ENCODE data around the gene MAN1C1. TPM values are rescaled to one million over a fixed set of nuclear protein-coding genes. Genes with fewer than 3 reads are reported as not detected.
"Not testable (repeated sequence)": the region's sequence is repeated elsewhere in the genome, so short reads cannot be mapped to it uniquely, and the experiment has no call there.

MAN1C1 gene
- total and polyA plus RNA-seq, 4 donors = 2.8 to 32.2 (median 14.5) TPM

- Histone ChIP-seq H3K36me3 (ENCODE audit: control insufficient read depth in 1 of 2, insufficient read depth in 2 of 2, low read length in 1 of 2) (no peaks in the 10 kb centered on the region), H3K4me1 (ENCODE audit: control insufficient read depth in 1 of 2, insufficient read depth in 2 of 2, low read length in 2 of 2) (peaks cover 0 to 6% of the 10 kb centered on the region in 2 donors), H3K9me3 (ENCODE audit: control insufficient read depth, low read length) (no peaks in the 10 kb centered on the region), H3K27ac (ENCODE audit: low read depth in 1 of 2, low read length in 2 of 2) (no peak overlapping the region), H3K27me3 (ENCODE audit: control insufficient read depth in 1 of 2, insufficient read depth in 2 of 2, low read length in 1 of 2) (no peaks in the 10 kb centered on the region), H3K4me3 (ENCODE audit: low read length in 2 of 2) (no peak overlapping the region)
- DNase-seq (no peak), ATAC-seq (ENCODE audit: low FRiP score) (peak; percentile 26)
- WGBS, 2 donors = 24 to 36% methylated on average over 6 of the region's 6 CpGs
- intact Hi-C loops (cut with DNase I) = no loop called here
Measured at GRCh38 chr1:25580927-25581326, 35.7 kb upstream of the MAN1C1 start.

DNA sequence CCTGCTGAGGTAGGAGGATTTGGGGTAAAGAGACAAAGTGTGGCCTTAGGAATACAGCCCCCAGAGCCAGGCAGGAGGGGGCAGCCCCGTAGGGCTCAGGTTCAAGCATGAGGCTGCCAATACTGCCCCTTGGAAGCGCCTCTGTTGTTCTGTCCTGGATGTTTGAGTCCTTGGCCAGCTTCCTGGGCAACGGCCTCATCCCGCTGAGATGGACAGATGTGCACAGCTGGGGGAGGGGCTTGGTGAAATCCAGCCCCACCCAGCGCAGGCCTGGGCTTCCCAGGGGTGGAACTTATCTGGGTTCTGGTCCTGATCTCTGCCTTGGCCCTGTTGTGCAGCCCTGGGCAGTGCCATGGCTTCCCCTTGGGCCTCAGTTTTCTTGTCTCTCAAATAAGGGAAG lies 34.8 kb upstream of the MAN1C1 start:
- H3K27me3 ChIP-seq (ENCODE audit: control insufficient read depth in 1 of 2, insufficient read depth in 2 of 2, low read length in 1 of 2) = no peaks in the 10 kb centered on the region
- H3K4me3 ChIP-seq (ENCODE audit: low read length in 2 of 2) = no peak overlapping the region
- no peaks in the 10 kb centered on the region for H3K36me3 ChIP-seq (ENCODE audit: control insufficient read depth in 1 of 2, insufficient read depth in 2 of 2, low read length in 1 of 2)
- DNase-seq (no peak), ATAC-seq (ENCODE audit: low FRiP score) (no peak)
- intact Hi-C loops (cut with DNase I) = no loop called here
- H3K9me3 ChIP-seq (ENCODE audit: control insufficient read depth, low read length) = no peaks in the 10 kb centered on the region
- H3K4me1 ChIP-seq (ENCODE audit: control insufficient read depth in 1 of 2, insufficient read depth in 2 of 2, low read length in 2 of 2) = peaks cover 0 to 6% of the 10 kb centered on the region in 2 donors
- 9 to 21% methylated on average over 5 of the region's 5 CpGs for WGBS, 2 donors
- no peak overlapping the region for H3K27ac ChIP-seq (ENCODE audit: low read depth in 1 of 2, low read length in 2 of 2)

DNA sequence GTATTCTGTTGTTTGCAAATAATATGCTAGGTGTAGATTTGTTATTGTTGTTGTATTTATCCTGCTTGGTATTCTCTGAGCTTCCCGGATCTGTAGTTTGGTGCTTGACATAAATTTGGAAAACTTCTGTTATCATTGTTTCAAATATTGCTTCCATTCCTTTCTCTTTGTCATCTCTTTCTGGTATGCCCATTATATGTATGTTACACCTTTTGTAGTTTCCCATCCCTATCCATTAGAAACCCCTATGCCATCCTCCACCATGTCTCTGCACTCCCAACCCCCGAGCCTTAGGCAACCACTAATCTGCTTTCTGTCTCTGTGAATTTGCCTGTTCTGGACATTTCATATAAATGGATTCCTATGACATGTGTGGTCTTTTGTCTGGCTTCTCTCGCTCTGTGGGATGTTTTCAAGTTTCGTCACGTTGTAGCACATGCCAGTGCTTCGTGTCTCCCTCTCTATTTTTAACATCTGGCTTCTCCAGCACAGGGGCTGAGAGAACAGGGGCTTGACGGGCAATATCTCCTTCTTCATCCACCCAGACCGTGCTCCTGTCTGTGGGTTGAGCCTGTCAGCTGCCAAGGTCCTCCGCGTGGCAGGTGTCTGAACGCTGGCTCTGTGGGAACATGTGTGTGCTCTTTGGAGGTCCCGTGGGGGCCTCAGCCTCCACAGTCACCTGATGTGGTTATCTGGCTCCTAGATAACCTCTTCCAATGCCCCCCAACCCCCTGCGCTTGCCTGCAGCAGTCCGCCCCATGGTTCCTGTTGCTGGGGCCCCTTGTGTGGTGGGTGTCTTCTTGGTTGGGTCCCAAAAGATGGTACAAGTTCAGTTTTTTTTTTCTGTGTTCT lies 32.8 kb upstream of the MAN1C1 start:
- intact Hi-C loops (cut with DNase I) = no loop called here
- H3K9me3 ChIP-seq (ENCODE audit: control insufficient read depth, low read length) = no peaks in the 10 kb centered on the region
- H3K4me1 ChIP-seq (ENCODE audit: control insufficient read depth in 1 of 2, insufficient read depth in 2 of 2, low read length in 2 of 2) = peaks cover 0 to 6% of the 10 kb centered on the region in 2 donors
- no peak overlapping the region for H3K27ac ChIP-seq (ENCODE audit: low read depth in 1 of 2, low read length in 2 of 2)
- H3K27me3 ChIP-seq (ENCODE audit: control insufficient read depth in 1 of 2, insufficient read depth in 2 of 2, low read length in 1 of 2) = no peaks in the 10 kb centered on the region
- ATAC-seq (ENCODE audit: low FRiP score) (no peak), DNase-seq (peak in 1 of 2 donors; percentile 46)
- no peak overlapping the region for H3K4me3 ChIP-seq (ENCODE audit: low read length in 2 of 2)
- 83 to 88% methylated on average over 14 of the region's 14 CpGs for WGBS, 2 donors
- no peaks in the 10 kb centered on the region for H3K36me3 ChIP-seq (ENCODE audit: control insufficient read depth in 1 of 2, insufficient read depth in 2 of 2, low read length in 1 of 2)

GRCh38 chr1:25586181-25586588 lies 30.4 kb upstream of the MAN1C1 start:
- H3K9me3 ChIP-seq (ENCODE audit: control insufficient read depth, low read length) = no peaks in the 10 kb centered on the region
- no peaks in the 10 kb centered on the region for H3K4me1 ChIP-seq (ENCODE audit: control insufficient read depth in 1 of 2, insufficient read depth in 2 of 2, low read length in 2 of 2)
- H3K4me3 ChIP-seq (ENCODE audit: low read length in 2 of 2) = no peak overlapping the region
- intact Hi-C loops (cut with DNase I) = no loop called here
- H3K27me3 ChIP-seq (ENCODE audit: control insufficient read depth in 1 of 2, insufficient read depth in 2 of 2, low read length in 1 of 2) = no peaks in the 10 kb centered on the region
- WGBS, 2 donors = 93 to 94% methylated on average over 16 of the region's 16 CpGs
- H3K27ac ChIP-seq (ENCODE audit: low read depth in 1 of 2, low read length in 2 of 2) = no peak overlapping the region
- peak in 1 of 2 donors; percentile 58 for DNase-seq
- no peak for ATAC-seq (ENCODE audit: low FRiP score)
- no peaks in the 10 kb centered on the region for H3K36me3 ChIP-seq (ENCODE audit: control insufficient read depth in 1 of 2, insufficient read depth in 2 of 2, low read length in 1 of 2)

DNA sequence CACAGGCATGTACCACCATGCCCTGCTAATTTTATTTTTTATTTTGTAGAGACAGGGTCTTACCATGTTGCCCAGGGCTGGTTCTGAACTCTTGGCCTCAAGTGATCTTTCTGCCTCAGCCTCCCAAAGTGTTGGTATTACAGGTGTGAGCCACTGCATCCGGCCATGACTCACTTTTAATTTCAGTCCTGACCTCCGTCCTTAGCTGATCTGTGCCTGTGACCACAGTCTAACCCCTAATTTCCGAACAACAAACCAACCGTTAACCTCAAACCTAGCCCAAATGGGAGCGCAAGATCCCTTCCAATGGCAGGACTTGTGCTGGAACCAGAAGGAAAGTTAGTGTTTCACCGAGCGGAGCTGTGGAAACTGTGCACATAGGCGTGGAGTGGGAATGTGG lies 29.3 kb upstream of the MAN1C1 start:
- intact Hi-C loops (cut with DNase I) = no loop called here
- Histone ChIP-seq H3K27me3 (ENCODE audit: control insufficient read depth in 1 of 2, insufficient read depth in 2 of 2, low read length in 1 of 2) (no peaks in the 10 kb centered on the region), H3K27ac (ENCODE audit: low read depth in 1 of 2, low read length in 2 of 2) (no peak overlapping the region), H3K9me3 (ENCODE audit: control insufficient read depth, low read length) (no peaks in the 10 kb centered on the region), H3K36me3 (ENCODE audit: control insufficient read depth in 1 of 2, insufficient read depth in 2 of 2, low read length in 1 of 2) (no peaks in the 10 kb centered on the region), H3K4me3 (ENCODE audit: low read length in 2 of 2) (no peak overlapping the region), H3K4me1 (ENCODE audit: control insufficient read depth in 1 of 2, insufficient read depth in 2 of 2, low read length in 2 of 2) (no peaks in the 10 kb centered on the region)
- ATAC-seq (ENCODE audit: low FRiP score) (no peak), DNase-seq (no peak)
- WGBS, 2 donors = 97 to 98% methylated on average over 8 of the region's 8 CpGs

GRCh38 chr1:25588224-25588623 lies 28.4 kb upstream of the MAN1C1 start:
- intact Hi-C loops (cut with DNase I); DNase-seq; H3K36me3 ChIP-seq (ENCODE audit: control insufficient read depth in 1 of 2, insufficient read depth in 2 of 2, low read length in 1 of 2); H3K27ac ChIP-seq (ENCODE audit: low read depth in 1 of 2, low read length in 2 of 2); H3K9me3 ChIP-seq (ENCODE audit: control insufficient read depth, low read length); H3K27me3 ChIP-seq (ENCODE audit: control insufficient read depth in 1 of 2, insufficient read depth in 2 of 2, low read length in 1 of 2); ATAC-seq (ENCODE audit: low FRiP score); H3K4me1 ChIP-seq (ENCODE audit: control insufficient read depth in 1 of 2, insufficient read depth in 2 of 2, low read length in 2 of 2); H3K4me3 ChIP-seq (ENCODE audit: low read length in 2 of 2): not testable (repeated sequence)
- WGBS, 2 donors = 84 to 89% methylated on average over 7 of the region's 7 CpGs

GRCh38 chr1:25588786-25589185 lies 27.8 kb upstream of the MAN1C1 start:
- H3K27ac ChIP-seq (ENCODE audit: low read depth in 1 of 2, low read length in 2 of 2); H3K36me3 ChIP-seq (ENCODE audit: control insufficient read depth in 1 of 2, insufficient read depth in 2 of 2, low read length in 1 of 2); intact Hi-C loops (cut with DNase I); DNase-seq; H3K4me3 ChIP-seq (ENCODE audit: low read length in 2 of 2); H3K9me3 ChIP-seq (ENCODE audit: control insufficient read depth, low read length); ATAC-seq (ENCODE audit: low FRiP score); H3K4me1 ChIP-seq (ENCODE audit: control insufficient read depth in 1 of 2, insufficient read depth in 2 of 2, low read length in 2 of 2); H3K27me3 ChIP-seq (ENCODE audit: control insufficient read depth in 1 of 2, insufficient read depth in 2 of 2, low read length in 1 of 2): not testable (repeated sequence)
- WGBS, 2 donors = 96 to 97% methylated on average over 13 of the region's 13 CpGs

GRCh38 chr1:25590096-25590824 lies 26.3 kb upstream of the MAN1C1 start:
- H3K4me1 ChIP-seq (ENCODE audit: control insufficient read depth in 1 of 2, insufficient read depth in 2 of 2, low read length in 2 of 2) = no peaks in the 10 kb centered on the region
- H3K4me3 ChIP-seq (ENCODE audit: low read length in 2 of 2) = no peak overlapping the region
- 2 to 5% methylated on average over 8 of the region's 8 CpGs for WGBS, 2 donors
- intact Hi-C loops (cut with DNase I) = loop anchor here in 1 of 2 donors (2.0 kb wide), 1 partner anchor 23 kb away; no protein-coding TSS in a partner anchor
- no peaks in the 10 kb centered on the region for H3K36me3 ChIP-seq (ENCODE audit: control insufficient read depth in 1 of 2, insufficient read depth in 2 of 2, low read length in 1 of 2)
- ATAC-seq (ENCODE audit: low FRiP score) = peak; percentile 87
- no peaks in the 10 kb centered on the region for H3K9me3 ChIP-seq (ENCODE audit: control insufficient read depth, low read length)
- H3K27ac ChIP-seq (ENCODE audit: low read depth in 1 of 2, low read length in 2 of 2) = peak overlapping the region; percentile 39 to 50
- peak; percentile 76 to 85 for DNase-seq
- no peaks in the 10 kb centered on the region for H3K27me3 ChIP-seq (ENCODE audit: control insufficient read depth in 1 of 2, insufficient read depth in 2 of 2, low read length in 1 of 2)

Measured in aorta (tissue), 5 donors.